HG02973 (cell line): ENCODE results near the gene ZFP64.
A peak's percentile ranks its signal among the peaks of the same experiment; 100 is the strongest.
"Not testable (repeated sequence)": the region's sequence is repeated elsewhere in the genome, so short reads cannot be mapped to it uniquely, and the experiment has no call there.

ENCODE experiments used
- ATAC-seq: cut with Tn5 transposase; IDR thresholded peaks from one replicate; pipeline ENCODE4 v1.9.1; 2021; ENCODE audit warnings: moderate library complexity; ENCODE audit not compliant: unreplicated experiment

The ZFP64 gene

GRCh38 chr20:52191132-52191915 is at the start of gene ZFP64:
Gene ZFP64 (minus strand): TSS chr20:52191779. CDS start chr20:52191636, 143 bp downstream.
- peak; percentile 70 for ATAC-seq

GRCh38 chr20:52240802-52241201 is 49.2 kb upstream of the ZFP64 start:
- ATAC-seq: no peak

- ATAC-seq: no peak
These were observed 47.5 kb upstream of the ZFP64 start for GRCh38 chr20:52239102-52239501.

GRCh38 chr20:52236292-52236691 is 44.7 kb upstream of the ZFP64 start:
- no peak for ATAC-seq

- no peak for ATAC-seq
These were observed 43.5 kb upstream of the ZFP64 start for GRCh38 chr20:52235129-52235528.

GRCh38 chr20:52234302-52235045 is 42.9 kb upstream of the ZFP64 start:
- no peak for ATAC-seq

- ATAC-seq: no peak
These were observed 39.7 kb upstream of the ZFP64 start for GRCh38 chr20:52231230-52231746.

- ATAC-seq: no peak
These were observed 38.8 kb upstream of the ZFP64 start for GRCh38 chr20:52230409-52230808.

- ATAC-seq: not testable (repeated sequence)
These were observed 37.8 kb upstream of the ZFP64 start for GRCh38 chr20:52229346-52229745.

GRCh38 chr20:52226370-52226769 is 34.8 kb upstream of the ZFP64 start:
- ATAC-seq: no peak

GRCh38 chr20:52224920-52225319 is 33.3 kb upstream of the ZFP64 start:
- ATAC-seq: no peak

- not testable (repeated sequence) for ATAC-seq
These were observed 29.8 kb upstream of the ZFP64 start for GRCh38 chr20:52221362-52221761.

- not testable (repeated sequence) for ATAC-seq
These were observed 29.3 kb upstream of the ZFP64 start for GRCh38 chr20:52220891-52221290.

- ATAC-seq: no peak
These were observed 27.9 kb upstream of the ZFP64 start for GRCh38 chr20:52219441-52219840.

- no peak for ATAC-seq
These were observed 26.3 kb upstream of the ZFP64 start for GRCh38 chr20:52217689-52218395.

GRCh38 chr20:52213995-52214394 is 22.4 kb upstream of the ZFP64 start:
- no peak for ATAC-seq

- no peak for ATAC-seq
These were observed 21.4 kb upstream of the ZFP64 start for GRCh38 chr20:52212943-52213342.

GRCh38 chr20:52210037-52210990 is 18.7 kb upstream of the ZFP64 start:
- no peak for ATAC-seq

GRCh38 chr20:52209154-52209571 is 17.6 kb upstream of the ZFP64 start:
- ATAC-seq: no peak
